Measurements from ENCODE around the gene MARK2.

DNA sequence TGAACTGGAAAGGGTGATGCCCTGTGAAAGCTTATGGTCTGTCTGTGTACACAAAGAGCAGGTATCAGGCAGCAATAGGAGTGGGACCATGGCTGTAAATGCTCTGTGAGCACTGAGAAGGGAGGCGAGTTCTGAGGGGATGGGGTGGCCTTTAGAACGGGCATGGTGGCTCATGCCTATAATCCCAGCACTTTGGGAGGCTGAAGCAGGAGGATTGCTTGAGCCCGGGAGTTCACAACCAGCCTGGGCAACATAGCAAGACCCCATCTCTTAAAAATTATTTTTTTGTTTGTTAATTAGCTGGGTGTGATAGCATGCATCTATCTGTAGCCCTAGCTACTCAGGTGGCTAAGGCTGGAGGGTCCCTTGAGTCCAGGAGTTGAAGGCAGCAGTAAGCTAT lies 22.2 kb upstream of the MARK2 start:
- TF ChIP-seq, protein P1, sequence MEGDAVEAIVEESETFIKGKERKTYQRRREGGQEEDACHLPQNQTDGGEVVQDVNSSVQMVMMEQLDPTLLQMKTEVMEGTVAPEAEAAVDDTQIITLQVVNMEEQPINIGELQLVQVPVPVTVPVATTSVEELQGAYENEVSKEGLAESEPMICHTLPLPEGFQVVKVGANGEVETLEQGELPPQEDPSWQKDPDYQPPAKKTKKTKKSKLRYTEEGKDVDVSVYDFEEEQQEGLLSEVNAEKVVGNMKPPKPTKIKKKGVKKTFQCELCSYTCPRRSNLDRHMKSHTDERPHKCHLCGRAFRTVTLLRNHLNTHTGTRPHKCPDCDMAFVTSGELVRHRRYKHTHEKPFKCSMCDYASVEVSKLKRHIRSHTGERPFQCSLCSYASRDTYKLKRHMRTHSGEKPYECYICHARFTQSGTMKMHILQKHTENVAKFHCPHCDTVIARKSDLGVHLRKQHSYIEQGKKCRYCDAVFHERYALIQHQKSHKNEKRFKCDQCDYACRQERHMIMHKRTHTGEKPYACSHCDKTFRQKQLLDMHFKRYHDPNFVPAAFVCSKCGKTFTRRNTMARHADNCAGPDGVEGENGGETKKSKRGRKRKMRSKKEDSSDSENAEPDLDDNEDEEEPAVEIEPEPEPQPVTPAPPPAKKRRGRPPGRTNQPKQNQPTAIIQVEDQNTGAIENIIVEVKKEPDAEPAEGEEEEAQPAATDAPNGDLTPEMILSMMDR (IDR thresholded peaks at IDR 0.05), result no peak
- no peak for TF ChIP-seq EZH2 (IDR thresholded peaks at IDR 0.05)
